SHP77 (cell line): ENCODE data around the gene PACS1.
"Not testable (repeated sequence)": the region's sequence is repeated elsewhere in the genome, so short reads cannot be mapped to it uniquely, and the experiment has no call there.

ENCODE experiments used
- DNase-seq, 2 experiments: peaks; one replicate each; lab custom pipeline; 2025; lab: John Stamatoyannopoulos, UW

PACS1 gene

GRCh38 chr11:66226101-66226500, 156.0 kb downstream of the PACS1 start:
- no peak for DNase-seq

- no peak for DNase-seq
These were observed 157.6 kb downstream of the PACS1 start for GRCh38 chr11:66227700-66228099.

- no peak for DNase-seq
These were observed 158.4 kb downstream of the PACS1 start for GRCh38 chr11:66228521-66228920.

GRCh38 chr11:66230156-66230555, 160.1 kb downstream of the PACS1 start:
- DNase-seq, result no peak

- DNase-seq, result no peak
These were observed 160.9 kb downstream of the PACS1 start for GRCh38 chr11:66230978-66231377.

- no peak for DNase-seq
These were observed 161.5 kb downstream of the PACS1 start for GRCh38 chr11:66231561-66231960.

GRCh38 chr11:66232769-66233168, 162.7 kb downstream of the PACS1 start:
- no peak for DNase-seq

GRCh38 chr11:66233301-66233700, 163.2 kb downstream of the PACS1 start:
- DNase-seq, result no peak

GRCh38 chr11:66235141-66235540, 165.1 kb downstream of the PACS1 start:
- no peak for DNase-seq

- no peak for DNase-seq
These were observed 167.8 kb downstream of the PACS1 start for GRCh38 chr11:66237867-66238266.

GRCh38 chr11:66238786-66239413, 168.8 kb downstream of the PACS1 start:
- DNase-seq, result no peak

GRCh38 chr11:66239511-66239910, 169.4 kb downstream of the PACS1 start:
- no peak for DNase-seq

GRCh38 chr11:66239998-66240780, 170.1 kb downstream of the PACS1 start:
- DNase-seq, result no peak

- DNase-seq, result no peak
These were observed 170.7 kb downstream of the PACS1 start for GRCh38 chr11:66240781-66241136.

GRCh38 chr11:66242095-66242765, 172.2 kb downstream of the PACS1 start:
- no peak for DNase-seq

- no peak for DNase-seq
These were observed 173.9 kb downstream of the PACS1 start for GRCh38 chr11:66243782-66244535.

GRCh38 chr11:66247295-66247694, 177.2 kb downstream of the PACS1 start:
- no peak for DNase-seq

GRCh38 chr11:66247801-66248200, 177.7 kb downstream of the PACS1 start:
- no peak for DNase-seq

GRCh38 chr11:66248903-66249302, 178.8 kb downstream of the PACS1 start:
- DNase-seq, result no peak

GRCh38 chr11:66251809-66252208, 181.7 kb downstream of the PACS1 start:
- no peak for DNase-seq

- not testable (repeated sequence) for DNase-seq
These were observed 183.0 kb downstream of the PACS1 start for GRCh38 chr11:66253081-66253480.

- no peak for DNase-seq
These were observed 188.4 kb downstream of the PACS1 start for GRCh38 chr11:66258473-66258893.
